Adrenal gland (tissue), 5 donors: Measurements from ENCODE around the gene ZNF18.

ENCODE experiments used
- POLR2A ChIP-seq, 2 donors: fragments of 450-650 bp; IDR thresholded peaks; one replicate each; pipeline ENCODE4 v1.6.1; 2017; ENCODE audit warnings: antibody characterized with exemption in 2 of 2, mild to moderate bottlenecking in 2 of 2, moderate library complexity in 1 of 2
- TF ChIP-seq, protein P1 (sequence below), 6 experiments: fragments of 450-650 bp in 4 of 6; fragments of 200-600 bp in 2 of 6; sonication (generic) in 1 of 6; IDR thresholded peaks; 1 replicate in 5 of 6; 2 replicates in 1 of 6; pipeline versions ENCODE4 v1.5.1 to v1.8.0; 2016 to 2021; ENCODE audit warnings: antibody characterized with exemption in 6 of 6, mild to moderate bottlenecking in 2 of 6, moderate library complexity in 1 of 6
- donor health status: DM: no; HTN: no; CAD: no.

DNA sequence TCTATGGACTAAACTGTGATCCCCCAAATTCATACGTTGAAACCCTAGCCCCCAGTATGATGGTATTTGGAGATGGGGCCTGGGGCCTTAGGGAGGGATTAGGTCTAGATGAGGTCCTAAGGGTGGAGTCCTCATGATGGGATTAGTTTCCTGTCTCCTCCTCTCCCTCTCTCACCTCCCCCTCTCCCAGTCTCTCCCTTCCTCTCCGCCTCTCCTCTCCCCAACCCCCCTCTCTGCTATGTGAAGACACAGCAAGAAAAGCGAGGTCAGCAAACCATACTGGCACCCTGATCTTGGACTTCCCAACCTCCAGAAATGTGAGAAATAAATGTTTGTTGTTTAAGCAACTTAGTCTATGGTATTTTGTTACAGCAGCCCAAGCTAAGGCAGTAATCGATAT is 15.4 kb downstream of the ZNF18 start:
- TF ChIP-seq, protein P1, sequence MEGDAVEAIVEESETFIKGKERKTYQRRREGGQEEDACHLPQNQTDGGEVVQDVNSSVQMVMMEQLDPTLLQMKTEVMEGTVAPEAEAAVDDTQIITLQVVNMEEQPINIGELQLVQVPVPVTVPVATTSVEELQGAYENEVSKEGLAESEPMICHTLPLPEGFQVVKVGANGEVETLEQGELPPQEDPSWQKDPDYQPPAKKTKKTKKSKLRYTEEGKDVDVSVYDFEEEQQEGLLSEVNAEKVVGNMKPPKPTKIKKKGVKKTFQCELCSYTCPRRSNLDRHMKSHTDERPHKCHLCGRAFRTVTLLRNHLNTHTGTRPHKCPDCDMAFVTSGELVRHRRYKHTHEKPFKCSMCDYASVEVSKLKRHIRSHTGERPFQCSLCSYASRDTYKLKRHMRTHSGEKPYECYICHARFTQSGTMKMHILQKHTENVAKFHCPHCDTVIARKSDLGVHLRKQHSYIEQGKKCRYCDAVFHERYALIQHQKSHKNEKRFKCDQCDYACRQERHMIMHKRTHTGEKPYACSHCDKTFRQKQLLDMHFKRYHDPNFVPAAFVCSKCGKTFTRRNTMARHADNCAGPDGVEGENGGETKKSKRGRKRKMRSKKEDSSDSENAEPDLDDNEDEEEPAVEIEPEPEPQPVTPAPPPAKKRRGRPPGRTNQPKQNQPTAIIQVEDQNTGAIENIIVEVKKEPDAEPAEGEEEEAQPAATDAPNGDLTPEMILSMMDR (IDR thresholded peaks at IDR 0.05): no peak
- no peak for TF ChIP-seq POLR2A (IDR thresholded peaks at IDR 0.05)
